GM12874 (cell line): Measurements from ENCODE around the gene TRPM4.

ENCODE experiments used
- TF ChIP-seq, protein P1 (sequence below): IDR thresholded peaks from 2 replicates; pipeline ENCODE4 v1.5.1; 2011; ENCODE audit warnings: low read depth, mild to moderate bottlenecking, control low read depth, low read length, moderate library complexity; ENCODE audit not compliant: insufficient read depth

The TRPM4 gene

GRCh38 chr19:49244256-49244655 lies 86.7 kb downstream of the TRPM4 start:
- TF ChIP-seq, protein P1, sequence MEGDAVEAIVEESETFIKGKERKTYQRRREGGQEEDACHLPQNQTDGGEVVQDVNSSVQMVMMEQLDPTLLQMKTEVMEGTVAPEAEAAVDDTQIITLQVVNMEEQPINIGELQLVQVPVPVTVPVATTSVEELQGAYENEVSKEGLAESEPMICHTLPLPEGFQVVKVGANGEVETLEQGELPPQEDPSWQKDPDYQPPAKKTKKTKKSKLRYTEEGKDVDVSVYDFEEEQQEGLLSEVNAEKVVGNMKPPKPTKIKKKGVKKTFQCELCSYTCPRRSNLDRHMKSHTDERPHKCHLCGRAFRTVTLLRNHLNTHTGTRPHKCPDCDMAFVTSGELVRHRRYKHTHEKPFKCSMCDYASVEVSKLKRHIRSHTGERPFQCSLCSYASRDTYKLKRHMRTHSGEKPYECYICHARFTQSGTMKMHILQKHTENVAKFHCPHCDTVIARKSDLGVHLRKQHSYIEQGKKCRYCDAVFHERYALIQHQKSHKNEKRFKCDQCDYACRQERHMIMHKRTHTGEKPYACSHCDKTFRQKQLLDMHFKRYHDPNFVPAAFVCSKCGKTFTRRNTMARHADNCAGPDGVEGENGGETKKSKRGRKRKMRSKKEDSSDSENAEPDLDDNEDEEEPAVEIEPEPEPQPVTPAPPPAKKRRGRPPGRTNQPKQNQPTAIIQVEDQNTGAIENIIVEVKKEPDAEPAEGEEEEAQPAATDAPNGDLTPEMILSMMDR = no peak

- TF ChIP-seq, protein P1 = no peak
Measured at GRCh38 chr19:49247676-49248075, 90.1 kb downstream of the TRPM4 start.

GRCh38 chr19:49249933-49250332 lies 92.3 kb downstream of the TRPM4 start:
- TF ChIP-seq, protein P1 = no peak

- TF ChIP-seq, protein P1 = no peak
Measured at GRCh38 chr19:49255674-49256073, 98.1 kb downstream of the TRPM4 start.

DNA sequence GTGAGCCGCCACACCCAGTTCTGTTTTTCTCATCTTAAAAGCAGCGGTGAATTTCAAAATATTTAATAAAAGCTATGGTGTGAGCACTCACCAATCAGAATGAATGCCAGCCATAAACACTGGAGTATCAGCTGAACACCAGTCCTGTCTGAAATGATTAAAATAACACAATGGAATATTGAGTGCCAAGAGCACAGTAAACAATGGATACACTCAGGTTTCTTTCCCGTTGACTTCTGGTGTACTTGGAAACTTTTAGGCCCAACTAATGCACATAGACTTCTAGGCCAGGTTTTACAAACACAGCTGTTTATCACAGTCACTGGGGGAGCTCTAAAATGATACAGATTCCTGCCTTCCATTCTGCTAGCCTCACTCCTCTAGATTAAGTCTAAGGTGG lies 99.1 kb downstream of the TRPM4 start:
- TF ChIP-seq, protein P1 = no peak
